ENCODE results near the gene WDFY1. TPM values are rescaled to one million over a fixed set of nuclear protein-coding genes. Genes with fewer than 3 reads are reported as not detected.

The WDFY1 gene
- total and polyA plus RNA-seq, 2 donors from 2014 or later = 10.4 to 38.4 TPM

DNA sequence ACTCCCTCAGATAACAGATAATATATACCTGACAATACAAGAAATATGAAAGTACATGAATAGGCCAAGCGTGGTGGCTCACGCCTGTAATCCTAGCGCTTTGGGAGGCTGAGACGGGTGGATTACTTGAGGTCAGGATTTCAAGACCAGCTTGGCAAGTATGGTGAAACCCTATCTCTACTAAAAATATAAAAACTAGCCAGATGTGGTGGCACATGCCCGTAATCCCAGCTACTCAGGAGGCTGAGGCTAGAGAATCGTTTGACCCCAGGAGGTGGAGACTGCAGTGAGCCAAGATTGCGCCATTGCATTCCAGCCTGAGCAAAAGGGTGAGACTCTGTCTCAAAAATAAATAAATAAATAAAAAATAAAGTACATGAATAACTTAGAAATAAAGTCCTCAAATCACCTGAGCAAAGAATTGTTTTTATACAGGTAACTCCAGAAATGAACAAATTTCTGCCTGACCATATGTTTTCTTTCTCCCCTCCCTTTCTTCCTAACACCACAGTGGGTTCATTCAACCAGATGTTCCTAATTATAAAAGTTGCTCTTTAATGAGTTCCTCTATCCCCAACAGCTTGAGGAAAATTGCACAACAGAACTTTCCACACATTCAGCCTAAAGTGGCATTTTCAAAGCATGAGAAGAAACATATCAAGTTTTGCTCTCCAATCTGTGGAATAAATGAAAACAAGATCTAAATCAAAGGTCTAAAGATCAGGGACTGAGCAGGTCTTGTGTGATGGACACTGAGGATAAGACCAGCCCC, 74.1 kb downstream of the WDFY1 start:
- Histone ChIP-seq H3K4me1 (ENCODE audit: control insufficient read depth in 2 of 3, insufficient read depth in 2 of 3, low read depth in 1 of 3, low read length in 3 of 3) (no peaks in the 10 kb centered on the region), H3K27me3 (ENCODE audit: control insufficient read depth, insufficient read depth, low read length) (no peaks in the 10 kb centered on the region), H3K4me3 (ENCODE audit: low read length in 3 of 3) (no peak overlapping the region), H3K9ac (ENCODE audit: low read length in 3 of 3) (no peak overlapping the region), H3K36me3 (ENCODE audit: control insufficient read depth in 2 of 3, insufficient read depth in 3 of 3, low read length in 3 of 3) (peaks cover 0 to 9% (median 9%) of the 10 kb centered on the region in 3 donors), H3K9me3 (ENCODE audit: control insufficient read depth in 2 of 3, insufficient read depth in 1 of 3, low read length in 3 of 3) (no peaks in the 10 kb centered on the region), H3K27ac (ENCODE audit: low read depth in 2 of 2, low read length in 2 of 2) (no peak overlapping the region)
- no peak for FAIRE-seq
- DNase-seq = no peak
- intact Hi-C loops (cut with DNase I) = no loop called here
- TF ChIP-seq, protein P1, sequence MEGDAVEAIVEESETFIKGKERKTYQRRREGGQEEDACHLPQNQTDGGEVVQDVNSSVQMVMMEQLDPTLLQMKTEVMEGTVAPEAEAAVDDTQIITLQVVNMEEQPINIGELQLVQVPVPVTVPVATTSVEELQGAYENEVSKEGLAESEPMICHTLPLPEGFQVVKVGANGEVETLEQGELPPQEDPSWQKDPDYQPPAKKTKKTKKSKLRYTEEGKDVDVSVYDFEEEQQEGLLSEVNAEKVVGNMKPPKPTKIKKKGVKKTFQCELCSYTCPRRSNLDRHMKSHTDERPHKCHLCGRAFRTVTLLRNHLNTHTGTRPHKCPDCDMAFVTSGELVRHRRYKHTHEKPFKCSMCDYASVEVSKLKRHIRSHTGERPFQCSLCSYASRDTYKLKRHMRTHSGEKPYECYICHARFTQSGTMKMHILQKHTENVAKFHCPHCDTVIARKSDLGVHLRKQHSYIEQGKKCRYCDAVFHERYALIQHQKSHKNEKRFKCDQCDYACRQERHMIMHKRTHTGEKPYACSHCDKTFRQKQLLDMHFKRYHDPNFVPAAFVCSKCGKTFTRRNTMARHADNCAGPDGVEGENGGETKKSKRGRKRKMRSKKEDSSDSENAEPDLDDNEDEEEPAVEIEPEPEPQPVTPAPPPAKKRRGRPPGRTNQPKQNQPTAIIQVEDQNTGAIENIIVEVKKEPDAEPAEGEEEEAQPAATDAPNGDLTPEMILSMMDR (IDR thresholded peaks at IDR 0.05; ENCODE audit: borderline replicate concordance, extremely low read depth, insufficient read depth) = no peak

DNA sequence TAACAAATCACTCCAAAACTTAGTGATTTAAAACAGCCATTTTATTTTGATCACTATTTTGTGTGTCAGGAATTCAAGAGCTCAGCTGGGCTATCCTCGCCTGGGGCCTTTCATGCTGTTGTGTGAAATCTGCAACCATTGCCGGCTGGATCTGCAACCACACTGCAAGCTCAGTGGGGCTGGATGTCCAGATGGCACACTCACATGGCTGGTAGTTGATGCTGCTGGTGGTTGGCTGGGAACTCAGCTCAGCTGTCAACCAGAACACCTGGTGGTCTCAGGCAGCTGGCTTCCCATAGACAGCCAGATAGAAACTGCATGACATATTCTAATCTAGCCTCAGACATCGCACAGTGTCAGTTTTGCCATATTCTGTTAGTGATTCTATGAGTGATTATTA, 77.1 kb downstream of the WDFY1 start:
- Histone ChIP-seq H3K9ac (ENCODE audit: low read length in 3 of 3) (no peak overlapping the region), H3K27me3 (ENCODE audit: control insufficient read depth, insufficient read depth, low read length) (no peaks in the 10 kb centered on the region), H3K9me3 (ENCODE audit: control insufficient read depth in 2 of 3, insufficient read depth in 1 of 3, low read length in 3 of 3) (no peaks in the 10 kb centered on the region), H3K36me3 (ENCODE audit: control insufficient read depth in 2 of 3, insufficient read depth in 3 of 3, low read length in 3 of 3) (no peaks in the 10 kb centered on the region), H3K27ac (ENCODE audit: low read depth in 2 of 2, low read length in 2 of 2) (no peak overlapping the region), H3K4me1 (ENCODE audit: control insufficient read depth in 2 of 3, insufficient read depth in 2 of 3, low read depth in 1 of 3, low read length in 3 of 3) (no peaks in the 10 kb centered on the region), H3K4me3 (ENCODE audit: low read length in 3 of 3) (no peak overlapping the region)
- intact Hi-C loops (cut with DNase I) = no loop called here
- TF ChIP-seq, protein P1 (IDR thresholded peaks at IDR 0.05; ENCODE audit: borderline replicate concordance, extremely low read depth, insufficient read depth) = no peak
- FAIRE-seq = no peak
- no peak for DNase-seq

DNA sequence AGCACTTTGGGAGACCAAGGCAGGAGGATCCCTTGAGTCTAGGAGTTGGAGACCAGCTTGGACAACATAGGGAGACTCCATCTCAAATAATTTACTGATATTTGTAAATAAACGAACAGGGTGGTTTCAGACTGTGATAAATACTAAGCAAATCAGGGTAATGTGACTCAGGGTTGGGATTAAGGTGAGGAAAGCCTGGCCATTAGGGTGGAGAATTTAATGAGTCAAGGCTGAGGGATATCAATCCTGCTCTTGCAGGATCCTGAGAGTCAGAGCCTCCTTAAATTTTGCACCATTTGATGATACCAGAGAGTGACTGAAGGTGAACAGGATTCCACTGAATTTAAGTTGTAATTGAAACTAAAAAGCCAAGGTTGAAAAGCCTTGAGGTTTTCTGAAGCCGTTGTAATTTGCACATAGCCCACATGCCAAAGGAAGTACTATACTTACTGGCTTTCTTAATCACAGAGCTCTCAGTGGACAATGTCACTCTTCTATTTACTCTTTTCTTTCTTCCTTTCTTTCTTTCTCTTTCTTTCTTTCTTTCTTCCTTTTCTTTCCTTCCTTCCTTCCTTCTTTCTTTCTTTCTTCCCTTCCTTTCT, 79.1 kb downstream of the WDFY1 start:
- H3K27me3 ChIP-seq (ENCODE audit: control insufficient read depth, insufficient read depth, low read length) = no peaks in the 10 kb centered on the region
- no peaks in the 10 kb centered on the region for H3K36me3 ChIP-seq (ENCODE audit: control insufficient read depth in 2 of 3, insufficient read depth in 3 of 3, low read length in 3 of 3)
- TF ChIP-seq, protein P1 (IDR thresholded peaks at IDR 0.05; ENCODE audit: borderline replicate concordance, extremely low read depth, insufficient read depth) = no peak
- no peak for FAIRE-seq
- H3K9me3 ChIP-seq (ENCODE audit: control insufficient read depth in 2 of 3, insufficient read depth in 1 of 3, low read length in 3 of 3) = no peaks in the 10 kb centered on the region
- H3K4me3 ChIP-seq (ENCODE audit: low read length in 3 of 3) = no peak overlapping the region
- H3K9ac ChIP-seq (ENCODE audit: low read length in 3 of 3) = no peak overlapping the region
- no peak overlapping the region for H3K27ac ChIP-seq (ENCODE audit: low read depth in 2 of 2, low read length in 2 of 2)
- DNase-seq = no peak
- intact Hi-C loops (cut with DNase I) = no loop called here
- no peaks in the 10 kb centered on the region for H3K4me1 ChIP-seq (ENCODE audit: control insufficient read depth in 2 of 3, insufficient read depth in 2 of 3, low read depth in 1 of 3, low read length in 3 of 3)
